RCC 7860 (cell line): ENCODE measurements around the gene CLEC18B.
"Not testable (repeated sequence)": the region's sequence is repeated elsewhere in the genome, so short reads cannot be mapped to it uniquely, and the experiment has no call there.

Experiments used
- DNase-seq: peaks from one replicate; pipeline ENCODE4 v3.0.0-alpha.2; 2015; ENCODE audit warnings: low spot score
- FAIRE-seq: peaks from 2 replicates; lab custom pipeline; 2012; peaks lifted over from hg19 to GRCh38; lab: Jason Lieb, UNC

Gene CLEC18B

DNA sequence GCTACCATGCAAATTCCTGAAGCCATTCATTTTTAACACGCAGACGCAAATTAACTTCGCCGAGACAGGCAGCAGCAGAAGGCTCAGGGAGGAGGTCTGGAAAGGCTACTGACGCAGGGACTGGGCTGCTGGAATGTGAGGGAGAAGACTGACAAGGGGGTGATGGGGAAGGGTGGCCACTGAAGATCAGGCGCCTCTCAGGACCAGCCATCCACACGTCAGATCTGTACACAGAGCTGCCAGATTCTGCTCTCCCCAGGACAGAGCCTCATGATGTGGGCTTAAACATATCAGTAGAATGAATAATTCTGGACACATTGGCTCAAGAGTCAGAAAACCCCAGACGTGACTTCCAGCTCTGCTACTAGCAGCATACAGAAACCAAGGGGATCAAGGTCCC is 25.6 kb upstream of the CLEC18B start:
- DNase-seq, result no peak
- no peak for FAIRE-seq

DNA sequence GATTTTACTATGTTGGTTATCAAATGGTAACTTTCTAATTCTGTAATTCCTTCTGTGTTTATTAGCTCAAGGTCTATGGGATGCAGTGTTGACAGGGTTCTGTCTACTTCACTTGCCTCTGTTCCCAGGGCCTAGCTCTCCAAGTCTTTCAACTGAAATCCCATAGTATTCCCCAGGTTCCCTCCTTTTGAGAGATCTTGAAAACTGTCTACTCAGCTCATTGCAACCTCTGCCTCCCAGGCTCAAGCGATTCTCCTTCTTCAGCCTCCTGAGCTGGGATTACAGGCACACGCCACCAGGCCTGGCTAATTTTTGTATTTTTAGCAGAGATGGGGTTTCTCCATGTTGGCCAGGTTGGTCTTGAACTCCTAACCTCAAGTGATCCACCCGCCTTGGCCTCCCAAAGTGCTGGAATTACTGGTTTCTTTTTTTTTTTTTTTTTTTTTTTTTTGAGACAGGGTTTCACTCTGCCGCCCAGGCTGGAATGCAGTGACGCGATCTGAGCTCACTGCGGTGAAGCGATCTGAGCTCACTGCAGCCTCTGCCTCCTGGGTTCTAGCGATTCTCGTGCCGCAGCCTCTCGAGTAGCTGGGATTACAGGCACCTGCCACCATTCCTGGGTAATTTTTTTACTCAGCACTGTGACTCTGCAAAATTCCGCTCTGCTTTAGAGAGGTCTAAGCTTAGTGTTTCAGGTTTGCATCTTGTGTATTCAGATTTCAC is 22.5 kb upstream of the CLEC18B start:
- DNase-seq, FAIRE-seq: not testable (repeated sequence)

DNA sequence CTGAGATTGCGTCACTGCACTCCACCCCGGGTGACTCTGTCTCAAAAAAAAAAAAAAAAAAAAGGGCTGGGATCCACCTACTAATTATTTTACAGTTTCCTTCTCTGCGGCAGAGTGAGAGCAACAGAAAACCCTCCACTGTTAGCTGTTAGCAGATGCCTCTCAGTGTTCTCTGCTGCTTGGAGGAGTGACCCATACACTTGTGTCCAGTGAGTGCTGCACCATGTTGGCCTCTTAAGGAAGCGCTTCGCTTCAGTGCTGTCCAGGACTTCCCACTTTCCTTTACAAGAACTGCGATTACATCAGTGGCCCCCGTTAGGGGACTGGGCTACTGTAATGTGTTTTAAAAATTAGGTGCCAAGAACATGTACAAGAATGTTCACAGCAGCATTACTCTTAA is 18.4 kb upstream of the CLEC18B start:
- DNase-seq (no peak), FAIRE-seq (no peak)

DNA sequence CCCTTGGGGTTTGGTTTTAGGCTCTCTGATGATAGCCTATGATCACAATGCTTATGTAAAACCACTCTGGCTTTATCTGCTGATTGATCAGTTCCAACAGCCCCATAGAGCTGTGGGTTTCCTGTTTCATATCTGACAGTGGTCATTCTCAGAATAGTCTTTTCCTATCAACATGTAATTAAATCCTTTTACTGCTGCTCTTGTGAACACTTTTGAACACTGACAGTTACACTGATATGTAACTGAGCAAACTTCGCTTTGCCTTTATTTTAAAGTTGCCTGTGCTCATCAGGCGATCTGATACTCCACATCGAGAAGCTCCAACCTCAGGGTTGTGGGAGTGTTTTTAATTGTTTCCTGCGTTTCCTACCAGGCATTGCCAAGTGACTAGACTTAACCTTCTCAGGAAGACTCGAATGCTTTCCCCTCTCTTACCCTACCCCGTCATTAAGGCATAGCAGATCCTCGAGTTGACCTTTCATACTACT is 17.3 kb upstream of the CLEC18B start:
- DNase-seq, result no peak

DNA sequence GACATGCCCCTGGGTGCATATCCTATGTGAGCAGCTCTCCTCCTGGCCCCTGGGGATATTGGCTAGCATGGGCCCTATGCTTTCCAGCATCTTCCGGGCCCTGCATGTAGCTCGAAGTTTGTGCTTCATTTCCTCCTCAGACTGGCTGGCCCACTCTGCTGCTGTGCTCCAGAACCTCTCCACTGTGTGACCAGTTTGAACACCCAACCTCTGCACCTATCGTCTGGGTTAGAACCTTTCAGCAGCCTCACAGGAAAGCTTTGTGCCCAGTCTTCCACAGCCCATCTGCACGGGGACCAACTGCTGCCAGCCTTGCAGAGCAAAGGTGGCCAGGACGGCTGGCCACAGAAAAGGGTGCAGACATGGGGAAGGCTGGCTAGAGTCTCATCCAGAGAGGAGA is 10.2 kb upstream of the CLEC18B start:
- no peak for DNase-seq
- FAIRE-seq, result no peak

More for the DNA sequence above, 17.3 kb upstream of the CLEC18B start:
- FAIRE-seq, result no peak

DNA sequence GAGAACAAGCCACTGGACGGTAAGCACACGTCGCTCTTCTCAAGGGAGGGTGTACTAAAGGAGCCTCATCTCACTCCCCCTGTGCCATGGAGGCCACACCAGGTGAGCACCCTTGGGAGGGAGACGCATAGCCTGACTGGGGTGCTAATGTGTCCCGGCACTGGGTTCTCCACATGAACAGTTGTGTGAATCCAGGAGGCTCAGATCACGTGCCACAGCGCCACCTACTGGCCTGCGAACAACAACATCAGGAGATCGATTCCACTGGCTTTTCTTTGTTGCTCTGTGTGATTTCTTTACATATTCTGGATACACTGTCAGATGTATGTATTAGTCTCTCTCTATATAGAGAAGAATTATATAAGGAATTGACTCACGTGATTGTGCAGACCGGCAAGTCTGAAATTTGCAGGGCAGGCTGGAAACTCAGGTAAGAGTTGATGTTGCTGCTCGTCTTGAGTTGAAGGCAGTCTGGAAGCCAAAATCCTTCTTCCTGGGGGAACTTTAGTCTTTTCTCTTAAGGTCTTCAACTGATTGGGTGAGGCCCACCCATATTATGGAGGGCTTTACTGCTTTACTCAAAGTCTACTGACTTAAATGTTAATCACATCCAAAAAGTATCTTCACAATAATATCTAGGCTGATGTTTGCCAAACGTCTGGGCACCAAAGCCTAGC is 8.9 kb upstream of the CLEC18B start:
- FAIRE-seq, result not testable (repeated sequence)

DNA sequence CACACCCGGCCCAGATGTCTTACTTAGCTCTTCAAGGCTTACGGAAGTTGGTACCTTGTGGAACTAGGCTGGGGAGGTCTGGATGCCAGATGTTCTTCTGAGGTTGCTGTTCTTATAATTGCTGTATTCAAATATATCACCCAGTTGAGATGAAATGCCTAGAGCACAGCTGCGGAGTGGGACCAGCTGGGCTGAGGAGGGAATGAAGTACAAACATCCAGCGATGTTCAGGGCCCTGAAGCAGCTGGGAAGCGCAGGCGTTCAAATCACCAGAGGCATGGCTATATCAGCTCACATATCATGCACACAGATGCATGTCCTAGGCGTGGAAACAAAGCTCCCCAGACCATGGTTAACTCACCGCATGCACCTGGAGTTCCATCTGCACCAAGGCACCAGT is 7.2 kb upstream of the CLEC18B start:
- not testable (repeated sequence) for FAIRE-seq

More for the DNA sequence above, 8.9 kb upstream of the CLEC18B start:
- peak; percentile 17 for DNase-seq

DNA sequence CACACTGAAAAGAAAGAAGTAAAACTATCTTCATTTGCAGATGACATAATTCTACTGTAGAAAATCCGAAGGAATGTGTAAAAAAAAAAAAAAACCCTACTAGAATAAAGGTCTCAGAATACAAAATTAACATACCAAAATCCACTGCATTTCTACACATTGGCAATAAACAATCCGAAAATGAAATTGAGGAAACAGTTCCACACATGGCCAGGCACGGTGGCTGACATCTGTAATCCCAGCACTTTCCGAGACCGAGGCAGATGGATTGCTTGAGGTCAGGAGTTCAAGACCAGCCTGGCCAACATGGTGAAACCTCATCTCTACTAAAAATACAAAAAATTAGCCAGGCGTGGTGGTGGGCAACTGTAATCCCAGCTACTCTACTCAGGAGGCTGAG is 4.5 kb upstream of the CLEC18B start:
- DNase-seq, FAIRE-seq: not testable (repeated sequence)

More for the DNA sequence above, 7.2 kb upstream of the CLEC18B start:
- not testable (repeated sequence) for DNase-seq

DNA sequence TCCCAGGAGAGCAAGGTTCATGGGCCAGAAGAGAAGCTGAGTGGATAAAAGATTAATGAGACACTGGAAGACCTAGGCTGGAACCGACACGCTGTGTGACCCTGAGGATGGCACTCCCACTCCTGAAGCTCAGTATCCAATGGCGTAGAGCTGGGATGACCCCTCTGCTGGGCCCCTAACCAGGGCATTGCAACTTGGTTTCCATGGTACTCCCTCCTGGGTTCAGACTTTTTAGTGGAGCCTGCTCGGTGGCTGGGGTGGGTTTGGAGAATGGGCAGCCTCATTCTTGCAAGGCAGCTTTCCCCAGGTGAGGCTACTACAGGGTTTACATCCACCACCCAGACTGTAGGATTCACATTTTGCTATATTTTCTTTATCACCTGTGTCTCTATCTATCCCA is 2.4 kb upstream of the CLEC18B start:
- DNase-seq, FAIRE-seq: not testable (repeated sequence)

DNA sequence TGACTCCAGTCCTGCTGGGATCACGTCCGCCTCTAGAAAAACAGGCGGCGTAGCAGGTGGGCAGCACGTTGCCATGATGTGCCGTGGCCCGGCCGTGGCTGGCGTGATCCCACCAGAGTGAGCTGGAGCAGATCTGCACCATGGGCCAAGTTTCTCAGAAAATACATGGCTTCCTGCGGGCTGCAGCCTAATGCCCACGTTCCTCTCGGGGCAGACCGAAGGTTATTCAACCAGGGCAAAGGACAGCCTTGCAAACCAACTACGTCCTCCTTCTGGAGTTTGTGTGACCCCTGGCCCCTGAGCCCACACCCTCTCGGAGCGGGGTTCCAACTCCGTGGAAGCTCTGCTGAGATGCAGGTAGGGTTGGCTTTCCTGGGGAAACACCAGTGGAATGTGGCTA is 808 bp upstream of the CLEC18B start:
- not testable (repeated sequence) for DNase-seq, FAIRE-seq

DNA sequence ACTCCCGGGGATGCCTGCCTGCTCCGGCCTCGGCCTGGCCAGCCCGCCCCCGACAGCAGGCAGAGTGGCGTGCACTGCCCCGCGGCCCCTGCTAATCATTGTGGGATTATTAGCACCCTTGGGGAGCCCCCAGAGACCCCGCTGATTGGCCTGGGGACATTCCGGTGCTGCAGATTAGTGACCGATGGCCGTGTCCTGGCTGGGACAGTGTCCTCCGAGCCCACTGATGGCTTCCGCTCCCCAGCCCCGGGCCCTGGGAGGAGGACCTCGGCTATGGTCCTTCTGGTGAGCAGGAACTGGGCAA is 156 bp upstream of the CLEC18B start:
- DNase-seq, FAIRE-seq: not testable (repeated sequence)

DNA sequence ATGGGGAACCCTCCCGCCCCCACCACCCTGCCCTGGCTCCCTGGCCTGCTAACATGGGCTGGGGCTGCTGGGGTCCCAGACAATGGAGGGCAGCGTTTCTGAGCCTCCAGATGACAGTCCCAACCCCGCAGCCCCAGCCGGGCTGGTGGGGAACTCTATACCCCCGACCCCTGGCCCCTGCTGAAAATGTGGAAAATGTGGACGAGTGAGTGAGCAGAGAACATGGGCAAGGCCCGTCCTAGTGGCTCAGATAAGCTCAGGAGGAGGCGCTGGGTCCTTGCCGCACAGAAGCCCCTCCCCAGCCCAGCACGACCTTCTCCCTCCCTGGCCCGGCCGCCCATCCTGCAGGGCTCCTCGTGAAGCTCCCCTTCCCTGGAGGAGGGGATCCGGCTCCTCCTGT is 1.5 kb downstream of the CLEC18B start:
- DNase-seq, FAIRE-seq: not testable (repeated sequence)

DNA sequence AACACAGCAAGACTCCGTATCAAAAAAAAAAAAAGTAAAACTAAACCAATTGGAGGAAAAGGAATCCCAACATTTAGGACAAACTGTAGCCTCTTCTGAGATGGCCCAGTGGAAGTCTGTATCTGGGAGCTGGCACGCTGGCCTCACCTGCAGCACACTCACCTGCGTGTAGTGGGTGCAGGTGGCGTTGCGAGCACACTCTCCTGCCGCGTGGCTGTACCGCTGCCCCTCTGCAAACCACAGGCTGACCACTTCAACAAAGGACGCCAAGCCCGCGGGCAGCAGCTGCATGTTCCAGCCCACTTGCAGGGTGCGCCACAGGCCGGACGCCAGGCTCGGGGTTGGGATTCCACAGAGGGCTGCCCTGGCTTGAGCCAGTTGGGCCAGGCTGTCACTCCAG is 3.4 kb downstream of the CLEC18B start:
- not testable (repeated sequence) for DNase-seq, FAIRE-seq

DNA sequence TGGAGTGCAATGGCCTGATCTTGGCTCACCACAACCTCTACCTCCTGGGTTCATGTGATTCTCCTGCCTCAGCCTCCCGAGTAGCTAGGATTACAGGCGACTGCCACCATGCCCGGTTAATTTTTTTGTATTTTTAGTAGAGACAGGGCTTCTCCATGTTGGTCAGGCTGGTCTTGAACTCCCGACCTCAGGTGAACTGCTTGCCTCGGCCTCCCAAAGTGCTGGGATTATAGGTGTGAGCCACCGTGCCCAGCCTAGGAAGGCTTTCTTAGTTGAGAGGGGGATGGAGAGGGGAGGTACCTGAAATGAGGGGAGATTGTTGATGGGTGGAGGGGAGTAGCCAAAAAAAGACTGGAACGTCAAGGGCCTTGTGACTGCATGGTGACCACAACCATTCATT is 7.4 kb downstream of the CLEC18B start:
- not testable (repeated sequence) for FAIRE-seq, DNase-seq

DNA sequence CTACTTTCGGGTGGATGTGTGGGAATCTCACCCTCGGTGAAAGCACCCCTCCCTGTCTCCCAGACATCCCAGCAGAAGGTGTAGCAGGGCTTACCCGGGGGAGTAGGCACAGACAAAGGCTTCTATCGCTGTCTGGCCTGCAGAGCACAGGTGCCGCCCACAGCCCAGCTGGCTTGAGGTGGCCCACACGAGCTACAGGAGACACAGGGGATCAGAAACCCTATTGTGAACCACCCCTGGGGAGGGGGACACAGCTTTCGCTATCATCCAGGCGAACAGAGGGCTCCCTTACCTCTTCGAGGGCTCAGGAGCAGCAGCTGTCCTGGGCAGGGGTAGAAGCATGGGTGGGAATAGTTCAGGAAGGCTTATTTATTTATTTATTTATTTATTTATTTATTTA is 7.8 kb downstream of the CLEC18B start:
- FAIRE-seq, DNase-seq: not testable (repeated sequence)

DNA sequence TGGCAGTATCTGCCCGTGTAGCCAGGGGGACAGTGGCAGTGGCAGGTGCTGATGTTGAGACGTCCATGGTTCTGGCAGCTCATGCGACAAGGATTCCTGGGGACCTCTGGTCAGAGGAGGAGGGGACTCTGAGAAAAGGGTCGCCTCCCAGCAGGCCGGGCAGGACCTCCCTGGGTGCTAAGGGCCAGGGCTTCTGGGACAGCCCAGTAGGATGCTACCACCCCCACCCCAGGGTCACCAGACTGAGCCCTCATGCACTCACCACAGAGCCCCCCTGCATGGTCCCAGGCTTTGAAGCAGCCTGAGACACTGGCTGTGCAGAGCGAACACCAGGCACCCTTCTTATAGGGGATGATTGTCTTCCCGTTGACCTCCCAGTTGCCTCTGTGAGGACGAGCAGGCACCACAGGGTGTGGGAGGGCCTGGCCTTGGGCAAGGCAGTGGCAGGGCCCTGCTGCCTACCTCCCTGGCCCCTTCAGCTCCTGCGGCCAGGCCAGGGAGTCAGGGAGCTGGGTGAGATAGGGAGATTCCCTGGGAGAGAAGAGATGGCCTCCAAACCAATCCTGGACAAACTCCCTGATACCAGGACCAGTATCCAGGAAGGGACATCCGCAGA is 8.4 kb downstream of the CLEC18B start:
- not testable (repeated sequence) for DNase-seq, FAIRE-seq

DNA sequence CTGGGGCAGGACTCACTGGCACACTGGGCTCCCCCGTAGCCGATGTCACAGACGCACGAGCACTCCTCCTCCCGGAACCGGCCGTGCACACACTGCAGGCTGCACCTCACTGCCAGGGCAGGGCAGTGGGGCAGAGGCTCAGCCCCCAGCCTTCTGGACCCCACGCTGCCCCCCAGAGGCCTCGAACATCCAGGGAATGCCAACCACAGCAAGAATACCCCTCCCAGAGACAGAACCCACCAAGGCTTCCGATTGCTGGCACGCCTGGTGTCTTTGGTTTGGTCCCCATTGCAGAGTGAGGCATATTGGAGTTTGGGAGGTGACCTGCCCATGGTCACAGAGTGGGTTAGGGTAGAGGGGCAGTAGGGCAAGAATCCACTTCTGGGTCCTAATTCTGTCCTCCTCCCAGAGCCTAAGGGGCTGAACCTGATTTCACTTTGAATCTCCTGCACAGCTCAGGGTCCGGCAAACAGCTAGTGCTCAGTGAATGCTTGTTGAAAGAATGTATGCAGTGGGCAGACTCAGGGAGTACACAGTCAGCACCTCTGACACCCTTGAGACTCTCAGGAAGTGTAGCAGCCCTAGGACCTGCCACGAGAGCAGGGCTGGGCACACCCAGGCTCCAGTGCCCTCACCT is 9.0 kb downstream of the CLEC18B start:
- not testable (repeated sequence) for DNase-seq

DNA sequence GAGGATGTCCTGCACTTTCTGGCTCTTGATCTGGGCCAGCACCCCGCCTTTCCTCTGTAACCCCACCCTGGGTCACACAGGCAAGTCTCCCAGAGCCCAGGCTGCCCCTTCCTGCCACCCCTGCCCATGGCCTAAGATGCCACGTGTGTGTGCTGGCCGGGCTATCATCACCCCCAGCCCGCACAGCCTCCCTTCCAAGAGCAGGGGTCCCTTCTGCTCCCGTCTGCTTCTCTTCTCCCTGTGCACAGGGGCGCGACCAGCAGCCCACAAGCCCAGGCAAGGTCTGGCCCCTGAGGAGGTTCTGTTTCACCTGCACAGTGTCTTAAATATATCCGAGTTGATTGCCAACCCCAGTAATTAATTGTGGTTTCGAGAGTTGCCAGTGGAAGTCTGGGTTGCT is 10.3 kb downstream of the CLEC18B start:
- FAIRE-seq, DNase-seq: not testable (repeated sequence)

More for the DNA sequence above, 9.0 kb downstream of the CLEC18B start:
- not testable (repeated sequence) for FAIRE-seq

DNA sequence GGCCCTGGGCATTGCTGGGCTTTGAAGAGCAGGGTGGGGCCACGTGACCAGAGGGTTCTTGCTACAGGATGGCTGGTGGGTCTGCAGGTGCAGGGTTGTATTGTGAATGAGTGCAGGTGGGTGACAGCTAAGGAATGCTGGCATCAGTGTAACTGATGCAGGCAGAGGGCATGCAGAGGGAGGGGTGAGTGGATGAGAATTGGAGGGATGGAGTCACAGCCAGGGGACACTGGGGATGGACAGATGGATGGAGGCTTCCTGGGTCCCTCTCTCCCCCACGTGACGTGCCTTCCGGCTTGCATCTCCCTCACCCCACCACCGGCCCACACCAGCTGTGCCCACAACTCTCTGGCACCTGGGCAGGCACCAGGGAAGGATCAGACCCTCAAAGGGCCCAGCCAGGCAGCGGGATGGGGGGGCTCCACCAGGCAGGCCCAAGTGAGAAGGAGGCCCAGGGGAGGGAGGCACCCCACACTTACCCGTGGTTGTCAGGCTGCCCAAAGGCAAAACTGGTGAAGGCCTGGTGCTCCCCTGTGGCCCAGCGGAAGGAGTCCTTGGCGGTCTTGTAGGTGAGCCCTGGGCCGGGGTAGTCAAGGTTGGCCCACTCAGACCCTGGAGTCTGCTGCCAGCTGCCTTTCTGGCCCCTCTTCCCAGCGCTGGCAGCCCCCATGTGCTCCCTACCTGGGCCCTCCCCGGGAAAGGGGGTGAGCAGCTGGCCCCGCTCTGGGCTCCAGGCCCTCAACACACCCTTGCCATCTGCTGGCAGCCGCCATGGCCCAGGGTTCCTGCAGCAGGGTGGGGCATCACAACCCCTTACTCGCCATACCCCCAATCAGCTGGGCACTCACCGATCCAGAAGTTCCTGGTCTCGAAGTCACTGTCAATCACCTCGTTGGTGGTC is 11.0 kb downstream of the CLEC18B start:
- FAIRE-seq, DNase-seq: not testable (repeated sequence)
